WI38 (cell line): ENCODE results near the gene STEAP3.

Experiments used
- H3K4me3 ChIP-seq: 2 replicates; pipeline ENCODE4 v1.5.1; 2011; ENCODE audit warnings: low read depth, mild to moderate bottlenecking, control low read depth, low read length
- CTCF ChIP-seq: IDR thresholded peaks from 2 replicates; pipeline ENCODE4 v1.5.1; 2012; ENCODE audit warnings: low read depth, mild to moderate bottlenecking, control low read depth, low read length

STEAP3 gene

GRCh38 chr2:119308793-119309330, 85.2 kb downstream of the STEAP3 start:
- TF ChIP-seq CTCF: no peak
- no peak overlapping the region for H3K4me3 ChIP-seq

GRCh38 chr2:119311371-119311770, 87.7 kb downstream of the STEAP3 start:
- TF ChIP-seq CTCF: no peak
- H3K4me3 ChIP-seq: no peak overlapping the region

- H3K4me3 ChIP-seq: no peak overlapping the region
- no peak for TF ChIP-seq CTCF
Observed at GRCh38 chr2:119311831-119312230, 88.2 kb downstream of the STEAP3 start.
